MCF 10A (cell line): ENCODE results near the gene RNGTT. TPM values are rescaled to one million over a fixed set of nuclear protein-coding genes. Genes with fewer than 3 reads are reported as not detected.

ENCODE experiments used
- BruUV-seq: library from RNA; stranded (reverse); fragments of 400-500 nt; replicated peaks from 2 replicates; lab custom pipeline; 2021; lab: Mats Ljungman, UMichigan
- CTCF ChIA-PET: fragments of 300-600 bp; sonication (Branson Sonifier 250); formaldehyde crosslinking; extraction: SDS; loops from one replicate; lab custom pipeline; 2021; ENCODE audit warnings: antibody characterized with exemption, inconsistent platforms; lab: Yijun Ruan, JAX
- POLR2A ChIA-PET: fragments of 300-600, 350-650 bp; sonication (Branson Sonifier 250); formaldehyde crosslinking; extraction: SDS; loops from one replicate; lab custom pipeline; 2020; ENCODE audit warnings: antibody characterized with exemption, inconsistent platforms; lab: Yijun Ruan, JAX
- DNase-seq: peaks from one replicate; pipeline ENCODE4 v3.0.0-alpha.2; 2018; ENCODE audit not compliant: unreplicated experiment
- H3K27ac Mint-ChIP-seq: one replicate; pipeline ENCODE4 v1.8.0; 2022; ENCODE audit warnings: mild to moderate bottlenecking, low read depth, mixed read lengths; ENCODE audit not compliant: unreplicated experiment
- H3K27me3 Mint-ChIP-seq: one replicate; pipeline ENCODE4 v1.8.0; 2022; ENCODE audit warnings: mixed read lengths; ENCODE audit not compliant: insufficient read depth, unreplicated experiment
- H3K36me3 Mint-ChIP-seq: one replicate; pipeline ENCODE4 v1.8.0; 2022; ENCODE audit warnings: mild to moderate bottlenecking, moderate library complexity, mixed read lengths; ENCODE audit not compliant: insufficient read depth, unreplicated experiment
- H3K4me1 Mint-ChIP-seq: one replicate; pipeline ENCODE4 v1.8.0; 2022; ENCODE audit warnings: mixed read lengths; ENCODE audit not compliant: insufficient read depth, unreplicated experiment
- H3K4me3 Mint-ChIP-seq: one replicate; pipeline ENCODE4 v1.8.0; 2022; ENCODE audit warnings: mild to moderate bottlenecking, moderate library complexity, mixed read lengths; ENCODE audit not compliant: unreplicated experiment
- H3K9me3 Mint-ChIP-seq: one replicate; pipeline ENCODE4 v1.8.0; 2022; ENCODE audit warnings: mixed read lengths; ENCODE audit not compliant: unreplicated experiment
- intact Hi-C: fragments of 100-400 bp; cut with micrococcal nuclease; formaldehyde crosslinking; loops from 2 replicates; pipeline ENCODE4 v1.14.1; 2022
- total RNA-seq: library from RNA; stranded (reverse); gene quantifications from 2 replicates; pipeline ENCODE4 v1.2.3, GENCODE V29; 2022
- TF ChIP-seq, protein P1 (sequence below): fragments of 200-600 bp; IDR thresholded peaks from one replicate; pipeline ENCODE4 v1.8.0; 2022; ENCODE audit warnings: antibody characterized with exemption, mild to moderate bottlenecking; ENCODE audit not compliant: unreplicated experiment

RNGTT gene
- total RNA-seq, 1 experiment from 2014 or later, result 14.6 TPM

DNA sequence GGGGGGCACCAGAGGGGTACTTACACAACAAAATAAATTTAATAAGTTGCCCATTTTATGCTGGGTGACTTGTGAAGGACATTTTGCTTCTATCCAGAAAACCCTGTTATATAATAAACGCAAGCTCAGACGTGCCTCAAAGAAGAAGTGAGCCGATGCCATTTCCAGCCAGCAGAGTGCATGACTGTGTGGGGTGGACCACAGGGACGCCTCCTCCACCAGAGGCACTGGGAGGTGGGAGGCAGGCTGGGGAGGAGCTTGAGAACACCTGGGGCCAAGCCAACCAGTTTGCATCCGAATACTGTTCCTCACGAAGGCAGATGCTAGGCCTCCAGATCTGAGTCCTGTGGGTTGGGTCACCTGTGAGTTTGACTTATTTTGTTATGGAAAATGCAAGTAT is 363.8 kb downstream of the RNGTT start:
- Mint-ChIP-seq H3K27ac (no peak overlapping the region), H3K27me3 (peaks cover 11% of the 10 kb centered on the region), H3K9me3 (no peaks in the 10 kb centered on the region), H3K4me3 (no peak overlapping the region), H3K4me1 (no peaks in the 10 kb centered on the region), H3K36me3 (no peaks in the 10 kb centered on the region)
- intact Hi-C loops, result no loop called here
- ChIA-PET CTCF (interaction anchor here (0.6 to 0.9 kb wide), 3 partner anchors 88 to 466 kb away, joined by 3 read pairs; no protein-coding TSS in a partner anchor), POLR2A (no interaction called here)
- BruUV-seq, result no TSS peak
- no peak for DNase-seq
- TF ChIP-seq, protein P1, sequence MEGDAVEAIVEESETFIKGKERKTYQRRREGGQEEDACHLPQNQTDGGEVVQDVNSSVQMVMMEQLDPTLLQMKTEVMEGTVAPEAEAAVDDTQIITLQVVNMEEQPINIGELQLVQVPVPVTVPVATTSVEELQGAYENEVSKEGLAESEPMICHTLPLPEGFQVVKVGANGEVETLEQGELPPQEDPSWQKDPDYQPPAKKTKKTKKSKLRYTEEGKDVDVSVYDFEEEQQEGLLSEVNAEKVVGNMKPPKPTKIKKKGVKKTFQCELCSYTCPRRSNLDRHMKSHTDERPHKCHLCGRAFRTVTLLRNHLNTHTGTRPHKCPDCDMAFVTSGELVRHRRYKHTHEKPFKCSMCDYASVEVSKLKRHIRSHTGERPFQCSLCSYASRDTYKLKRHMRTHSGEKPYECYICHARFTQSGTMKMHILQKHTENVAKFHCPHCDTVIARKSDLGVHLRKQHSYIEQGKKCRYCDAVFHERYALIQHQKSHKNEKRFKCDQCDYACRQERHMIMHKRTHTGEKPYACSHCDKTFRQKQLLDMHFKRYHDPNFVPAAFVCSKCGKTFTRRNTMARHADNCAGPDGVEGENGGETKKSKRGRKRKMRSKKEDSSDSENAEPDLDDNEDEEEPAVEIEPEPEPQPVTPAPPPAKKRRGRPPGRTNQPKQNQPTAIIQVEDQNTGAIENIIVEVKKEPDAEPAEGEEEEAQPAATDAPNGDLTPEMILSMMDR, result no peak

DNA sequence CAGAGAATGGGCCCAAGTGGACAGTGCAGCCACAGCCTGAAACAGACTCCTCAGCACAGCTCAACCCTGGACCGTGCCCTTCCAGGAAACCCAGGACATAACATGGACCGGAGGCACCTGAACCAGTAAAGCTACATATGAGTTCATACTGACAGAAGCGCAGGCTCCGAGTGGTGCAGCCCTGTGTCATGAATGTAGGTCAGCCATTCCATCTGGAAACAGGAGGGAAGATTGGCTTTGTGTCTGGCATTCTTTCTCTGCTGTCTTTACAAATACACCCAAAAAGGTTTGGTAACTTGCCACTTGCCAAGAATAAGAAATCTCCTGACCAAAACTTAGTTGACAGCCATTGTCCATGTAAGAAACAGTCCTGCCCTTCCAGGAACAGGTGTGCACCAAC is 366.6 kb downstream of the RNGTT start:
- TF ChIP-seq, protein P1, result no peak
- BruUV-seq, result no TSS peak
- Mint-ChIP-seq H3K4me1 (no peaks in the 10 kb centered on the region), H3K4me3 (no peak overlapping the region), H3K9me3 (no peaks in the 10 kb centered on the region), H3K27ac (no peak overlapping the region), H3K27me3 (peaks cover 8% of the 10 kb centered on the region), H3K36me3 (no peaks in the 10 kb centered on the region)
- DNase-seq, result no peak
- ChIA-PET CTCF (no interaction called here), POLR2A (no interaction called here)
- intact Hi-C loops, result no loop called here

DNA sequence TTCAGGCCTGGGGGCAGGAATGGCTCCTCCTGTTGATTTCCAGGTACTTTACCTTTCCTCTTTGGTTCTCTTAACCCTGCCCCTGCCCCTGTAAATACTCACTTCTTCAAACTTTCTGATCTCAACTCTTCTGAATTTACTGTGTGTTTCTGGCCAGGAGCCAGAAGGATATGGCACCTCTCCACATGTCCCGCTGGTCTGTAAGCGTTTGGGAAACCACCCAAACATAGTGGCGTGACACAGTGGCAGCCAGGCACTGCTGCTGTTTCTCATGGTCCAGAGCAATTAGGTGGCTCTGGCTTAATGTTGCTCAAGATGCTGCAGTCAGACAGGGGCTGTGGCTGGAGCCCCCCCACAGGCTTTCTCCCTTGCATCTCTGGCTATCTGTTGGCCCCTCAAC is 374.5 kb downstream of the RNGTT start:
- no peaks in the 10 kb centered on the region for H3K9me3 Mint-ChIP-seq
- TF ChIP-seq, protein P1, result no peak
- DNase-seq, result no peak
- POLR2A ChIA-PET, result no interaction called here
- no peaks in the 10 kb centered on the region for H3K36me3 Mint-ChIP-seq
- intact Hi-C loops, result no loop called here
- H3K4me1 Mint-ChIP-seq, result no peaks in the 10 kb centered on the region
- H3K27me3 Mint-ChIP-seq, result peaks cover 56% of the 10 kb centered on the region
- no TSS peak for BruUV-seq
- H3K27ac Mint-ChIP-seq, result no peak overlapping the region
- H3K4me3 Mint-ChIP-seq, result no peak overlapping the region
- CTCF ChIA-PET, result no interaction called here

DNA sequence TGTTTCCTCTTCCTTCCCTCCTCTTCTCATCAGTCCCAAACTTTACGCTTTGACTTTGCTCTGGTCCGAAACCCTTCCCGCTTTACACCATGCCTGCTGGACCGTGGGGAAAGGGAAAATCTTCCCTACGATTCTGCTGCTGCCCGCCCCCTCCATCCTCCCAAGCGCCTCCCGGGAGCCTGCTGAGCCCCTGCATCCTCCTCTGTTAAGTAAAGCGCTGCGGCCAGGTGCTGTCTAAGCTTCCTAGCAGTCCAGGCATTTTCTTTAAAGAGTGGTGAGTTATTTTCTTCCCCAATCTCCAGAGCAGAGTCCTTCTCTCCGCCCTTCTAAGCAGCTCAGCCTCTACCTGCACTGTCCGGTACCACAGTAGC is 376.3 kb downstream of the RNGTT start:
- H3K4me3 Mint-ChIP-seq, result no peak overlapping the region
- BruUV-seq, result no TSS peak
- H3K4me1 Mint-ChIP-seq, result no peaks in the 10 kb centered on the region
- no peaks in the 10 kb centered on the region for H3K36me3 Mint-ChIP-seq
- H3K27ac Mint-ChIP-seq, result no peak overlapping the region
- no peak for DNase-seq
- H3K27me3 Mint-ChIP-seq, result peaks cover 74% of the 10 kb centered on the region
- intact Hi-C loops, result no loop called here
- CTCF ChIA-PET, result no interaction called here
- TF ChIP-seq, protein P1, result no peak
- POLR2A ChIA-PET, result no interaction called here
- peaks cover 1% of the 10 kb centered on the region for H3K9me3 Mint-ChIP-seq
